ENCODE results near the gene PPM1H.

DNA sequence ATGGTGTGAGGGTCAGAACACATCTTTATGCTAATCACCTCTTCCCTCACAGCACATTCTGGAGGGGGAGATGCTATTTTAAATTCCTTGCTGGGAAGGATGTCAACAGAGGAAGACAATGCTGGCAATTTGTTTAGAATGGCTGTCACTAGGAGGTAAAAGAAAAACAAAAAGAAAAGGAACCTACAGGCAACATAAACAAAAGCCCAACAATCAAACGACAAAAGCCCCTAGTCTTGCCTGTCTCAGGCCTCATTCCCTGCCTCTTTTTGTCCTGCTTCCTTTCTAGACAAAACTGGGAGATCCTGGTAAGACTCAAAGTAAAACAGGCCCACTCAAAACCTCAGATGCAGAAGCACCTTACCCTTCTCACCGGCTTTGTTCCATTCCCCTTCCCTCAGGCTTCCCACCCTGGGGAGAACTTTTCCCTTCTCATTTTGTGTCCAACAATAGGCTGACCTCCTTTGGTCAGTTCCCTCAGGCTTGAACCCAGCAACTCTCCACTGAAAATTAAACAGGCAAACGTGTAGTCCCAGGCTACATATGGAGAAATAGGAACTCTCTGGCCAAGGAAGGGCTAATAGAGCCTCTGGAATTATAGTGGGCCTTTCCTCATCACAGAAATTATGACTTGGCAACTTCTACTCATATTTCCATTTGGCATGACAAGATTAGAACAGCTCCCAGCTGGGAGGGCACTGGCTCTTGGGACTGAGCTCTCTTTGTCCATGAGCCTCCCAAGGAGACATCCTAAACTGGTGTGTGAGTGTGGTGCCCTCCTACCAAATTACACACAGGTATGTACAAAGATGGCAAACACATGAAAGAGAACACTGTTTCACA lies 275.3 kb downstream of the PPM1H start:
- TF ChIP-seq, protein P1, sequence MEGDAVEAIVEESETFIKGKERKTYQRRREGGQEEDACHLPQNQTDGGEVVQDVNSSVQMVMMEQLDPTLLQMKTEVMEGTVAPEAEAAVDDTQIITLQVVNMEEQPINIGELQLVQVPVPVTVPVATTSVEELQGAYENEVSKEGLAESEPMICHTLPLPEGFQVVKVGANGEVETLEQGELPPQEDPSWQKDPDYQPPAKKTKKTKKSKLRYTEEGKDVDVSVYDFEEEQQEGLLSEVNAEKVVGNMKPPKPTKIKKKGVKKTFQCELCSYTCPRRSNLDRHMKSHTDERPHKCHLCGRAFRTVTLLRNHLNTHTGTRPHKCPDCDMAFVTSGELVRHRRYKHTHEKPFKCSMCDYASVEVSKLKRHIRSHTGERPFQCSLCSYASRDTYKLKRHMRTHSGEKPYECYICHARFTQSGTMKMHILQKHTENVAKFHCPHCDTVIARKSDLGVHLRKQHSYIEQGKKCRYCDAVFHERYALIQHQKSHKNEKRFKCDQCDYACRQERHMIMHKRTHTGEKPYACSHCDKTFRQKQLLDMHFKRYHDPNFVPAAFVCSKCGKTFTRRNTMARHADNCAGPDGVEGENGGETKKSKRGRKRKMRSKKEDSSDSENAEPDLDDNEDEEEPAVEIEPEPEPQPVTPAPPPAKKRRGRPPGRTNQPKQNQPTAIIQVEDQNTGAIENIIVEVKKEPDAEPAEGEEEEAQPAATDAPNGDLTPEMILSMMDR (IDR thresholded peaks at IDR 0.05): no peak
- TF ChIP-seq POLR2AphosphoS5 (IDR thresholded peaks at IDR 0.05): no peak
- no peak for TF ChIP-seq POLR2A (IDR thresholded peaks at IDR 0.05)

Data from prostate gland (tissue), 2 donors.